VCaP (cell line): ENCODE results near the gene TMEM232.

Experiments used
- H3K27ac ChIP-seq: fragments of 450-650 bp; 2 replicates; pipeline ENCODE4 v1.5.1; 2017
- CTCF ChIP-seq: fragments of 450-650 bp; conservative IDR thresholded peaks from 2 replicates; pipeline ENCODE4 v1.5.1; 2017; ENCODE audit warnings: mild to moderate bottlenecking, moderate library complexity

Gene TMEM232

DNA sequence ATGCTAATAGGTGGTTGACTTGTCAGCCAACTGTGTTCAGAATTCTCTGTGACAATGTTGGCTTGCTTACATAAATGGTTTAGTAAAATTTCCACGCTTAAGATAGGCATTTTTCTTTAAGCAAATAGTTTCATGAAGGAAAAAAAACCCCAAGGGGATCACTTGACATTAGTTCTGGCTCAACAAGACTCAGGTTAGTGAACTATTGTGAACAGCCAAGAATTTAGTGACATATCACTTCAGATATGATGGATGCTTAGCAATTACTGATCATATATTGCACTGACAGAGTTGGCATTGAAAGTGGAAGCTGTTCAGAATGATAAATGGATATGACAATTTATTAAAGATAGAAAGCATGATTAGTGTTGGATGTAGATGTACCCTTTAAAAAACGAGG lies 218.5 kb downstream of the TMEM232 start:
- no peak for TF ChIP-seq CTCF
- no peak overlapping the region for H3K27ac ChIP-seq

DNA sequence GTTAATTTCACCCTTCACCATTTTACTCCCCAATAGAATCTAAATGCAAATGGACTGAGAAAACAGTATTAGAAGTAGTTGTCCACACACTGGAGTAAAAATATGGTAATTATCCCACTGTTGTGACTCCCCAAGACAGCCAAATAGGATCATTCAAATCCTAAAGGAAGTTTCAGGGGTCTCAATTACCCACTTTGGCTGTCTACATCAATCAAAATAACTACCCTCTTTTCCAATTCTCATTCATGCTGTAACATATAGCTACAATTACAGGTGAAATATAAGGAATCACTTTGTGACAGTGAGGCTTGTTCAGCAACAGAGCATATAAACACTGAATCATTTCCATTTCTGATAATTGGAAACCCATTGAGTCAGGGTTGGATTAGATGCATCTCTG lies 220.1 kb downstream of the TMEM232 start:
- H3K27ac ChIP-seq, result no peak overlapping the region

GRCh38 chr5:110496276-110496675 lies 230.2 kb downstream of the TMEM232 start:
- H3K27ac ChIP-seq, result no peak overlapping the region
- peak; percentile 54; the same call in 1 of the 2 replicates for TF ChIP-seq CTCF

More for the DNA sequence above, 220.1 kb downstream of the TMEM232 start:
- TF ChIP-seq CTCF, result no peak

DNA sequence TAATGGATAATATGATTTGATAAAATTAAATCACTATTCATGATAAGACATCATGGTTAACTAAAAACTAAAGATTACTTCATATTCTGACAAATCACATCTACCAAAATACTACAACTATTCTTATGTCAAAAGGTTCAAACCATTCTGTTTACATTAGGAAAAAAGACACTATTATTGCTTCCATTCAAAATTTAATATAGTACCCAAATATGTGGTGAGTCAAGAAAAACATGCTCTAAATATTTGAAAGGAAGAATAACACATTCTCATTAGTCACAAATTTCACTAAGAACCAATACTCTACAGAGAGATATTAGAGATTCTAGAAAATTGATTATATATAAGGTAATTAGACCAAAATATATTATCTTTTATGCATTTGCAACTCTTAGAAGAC lies 234.0 kb downstream of the TMEM232 start:
- no peak for TF ChIP-seq CTCF
- H3K27ac ChIP-seq, result no peak overlapping the region

DNA sequence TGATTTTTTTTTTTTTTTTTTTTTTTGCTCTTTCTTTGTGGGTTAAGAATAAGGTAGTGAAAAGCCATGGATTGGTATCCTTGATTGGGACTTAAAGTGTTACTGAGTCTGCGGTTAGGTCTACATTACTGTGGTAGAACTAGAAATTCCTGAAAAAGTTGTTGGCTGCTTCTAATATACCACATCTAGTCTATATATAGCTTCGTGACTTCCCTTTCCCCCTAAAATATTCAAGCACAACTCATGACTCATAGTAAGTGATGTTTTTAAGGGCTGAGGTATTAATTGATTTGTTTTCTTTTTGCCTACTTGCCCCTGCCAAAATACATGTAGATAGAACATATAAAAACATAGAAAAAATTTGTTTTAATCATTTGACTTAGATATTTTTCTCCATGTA lies 247.6 kb downstream of the TMEM232 start:
- H3K27ac ChIP-seq, result no peak overlapping the region
- no peak for TF ChIP-seq CTCF

DNA sequence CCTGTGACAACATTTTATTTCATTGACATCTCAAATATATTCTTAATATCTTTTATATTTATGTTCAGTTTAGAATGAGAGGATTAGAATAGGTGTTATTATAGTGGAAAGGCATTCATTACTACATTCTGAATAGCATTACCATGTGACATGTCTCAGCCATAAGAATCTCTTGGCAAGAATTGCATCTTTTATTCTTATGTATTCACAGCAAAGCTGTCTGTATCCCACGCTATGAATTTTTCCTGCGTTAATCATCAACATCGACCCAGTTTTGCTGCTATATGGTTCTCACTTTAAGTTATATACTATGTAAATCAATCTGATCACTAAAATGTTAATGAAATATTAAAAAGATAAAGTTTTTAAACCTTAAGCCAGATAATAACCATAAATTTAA lies 248.6 kb downstream of the TMEM232 start:
- no peak overlapping the region for H3K27ac ChIP-seq
- TF ChIP-seq CTCF, result no peak

- no peak for TF ChIP-seq CTCF
These were observed 250.3 kb downstream of the TMEM232 start for GRCh38 chr5:110476164-110476563.

GRCh38 chr5:110475529-110475928 lies 250.9 kb downstream of the TMEM232 start:
- no peak for TF ChIP-seq CTCF
- H3K27ac ChIP-seq, result no peak overlapping the region

More at GRCh38 chr5:110476164-110476563, 250.3 kb downstream of the TMEM232 start:
- H3K27ac ChIP-seq, result no peak overlapping the region
